A673 (cell line): ENCODE measurements around the gene SART3. TPM values are rescaled to one million over a fixed set of nuclear protein-coding genes. Genes with fewer than 3 reads are reported as not detected.

ENCODE experiments used
- BruUV-seq: library from RNA; stranded (reverse); fragments of 400-500 nt; replicated peaks from 2 replicates; lab custom pipeline; 2021; lab: Mats Ljungman, UMichigan
- CTCF ChIA-PET: fragments of 300-600 bp; sonication (Branson Sonifier 250); formaldehyde crosslinking; loops from one replicate; lab custom pipeline; 2022; ENCODE audit warnings: antibody characterized with exemption; lab: Charles Lee
- POLR2A ChIA-PET: fragments of 300-600 bp; sonication (Branson Sonifier 250); formaldehyde crosslinking; loops from one replicate; lab custom pipeline; 2022; ENCODE audit warnings: antibody characterized with exemption; ENCODE audit not compliant: low non-redundant PET; lab: Charles Lee
- DNase-seq: peaks from one replicate; pipeline ENCODE4 v3.0.0-alpha.2; 2015; ENCODE audit warnings: low spot score
- H3K27ac ChIP-seq: fragments of 200-600 bp; sonication (generic); 2 replicates; pipeline ENCODE4 v1.5.1; 2016; ENCODE audit warnings: mixed run types, low read depth, mild to moderate bottlenecking, mixed read lengths, antibody characterized with exemption, low read length; ENCODE audit not compliant: poor library complexity, severe bottlenecking
- H3K27me3 ChIP-seq: fragments of 200-600 bp; sonication (generic); replicated peaks from 2 replicates; pipeline ENCODE4 v1.6.1; 2017; ENCODE audit warnings: mixed run types, low read depth, mild to moderate bottlenecking, mixed read lengths, antibody characterized with exemption, low read length; ENCODE audit not compliant: insufficient read depth, poor library complexity
- H3K36me3 ChIP-seq: fragments of 200-600 bp; sonication (generic); 2 replicates; pipeline ENCODE4 v1.6.1; 2016; ENCODE audit warnings: mixed run types, mild to moderate bottlenecking, mixed read lengths, antibody characterized with exemption, low read length; ENCODE audit not compliant: insufficient read depth, poor library complexity, severe bottlenecking
- H3K4me1 ChIP-seq: fragments of 200-600 bp; sonication (generic); 2 replicates; pipeline ENCODE4 v1.6.1; 2017; ENCODE audit warnings: mixed run types, mild to moderate bottlenecking, mixed read lengths, antibody characterized with exemption, low read length; ENCODE audit not compliant: insufficient read depth, poor library complexity, severe bottlenecking
- H3K4me3 ChIP-seq: fragments of 200-600 bp; sonication (generic); 2 replicates; pipeline ENCODE4 v1.5.1; 2016; ENCODE audit warnings: low read depth, mixed run types, mild to moderate bottlenecking, mixed read lengths, low read length; ENCODE audit not compliant: poor library complexity, severe bottlenecking
- H3K9me3 ChIP-seq: fragments of 200-600 bp; sonication (generic); 2 replicates; pipeline ENCODE4 v1.6.1; 2016; ENCODE audit warnings: mixed run types, low read depth, mild to moderate bottlenecking, mixed read lengths, antibody characterized with exemption, low read length; ENCODE audit not compliant: poor library complexity, severe bottlenecking
- EZH2 ChIP-seq: fragments of 200-600 bp; sonication (generic); IDR thresholded peaks from 2 replicates; pipeline ENCODE4 v1.6.1; 2017; ENCODE audit warnings: borderline replicate concordance, low read depth, mild to moderate bottlenecking, mixed read lengths, antibody characterized with exemption, low read length; ENCODE audit not compliant: poor library complexity, severe bottlenecking
- intact Hi-C: fragments of 100-400 bp; cut with micrococcal nuclease; formaldehyde crosslinking; loops from one replicate; pipeline ENCODE4 v1.10.0; 2022; ENCODE audit not compliant: unreplicated experiment
- total RNA-seq: library from RNA; stranded (reverse); gene quantifications from 2 replicates; pipeline ENCODE4 v1.2.3, GENCODE V29; 2021
- TF ChIP-seq, protein P1 (sequence below): fragments of 300-800, 200-600 bp; sonication (generic); conservative IDR thresholded peaks from 2 replicates; pipeline ENCODE4 v1.5.1; 2017; ENCODE audit warnings: low read depth, mild to moderate bottlenecking, antibody characterized with exemption, low read length, moderate library complexity, mixed read lengths

SART3 gene
- total RNA-seq, 1 experiment from 2014 or later, result 99.3 TPM

DNA sequence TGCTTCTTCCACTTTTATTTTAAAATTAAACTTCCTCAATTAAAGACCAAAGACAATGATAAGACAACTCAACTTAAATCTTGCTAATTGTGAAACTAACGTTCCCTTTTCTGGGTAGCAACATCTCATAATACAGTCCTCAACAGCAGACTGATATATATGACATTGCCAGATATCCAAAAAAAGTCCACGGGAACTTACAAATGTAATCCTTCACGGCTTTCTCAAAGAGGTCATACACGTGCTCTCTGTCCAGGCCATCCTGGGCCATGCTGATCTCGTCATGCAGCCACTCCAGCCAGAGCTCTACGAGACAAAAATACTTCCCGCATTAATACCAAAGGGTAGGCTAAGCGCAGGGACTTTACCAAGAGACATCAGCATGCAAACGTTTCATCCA is 13.3 kb downstream of the SART3 start:
- CTCF ChIA-PET, result no interaction called here
- no peak overlapping the region for H3K27ac ChIP-seq
- H3K4me1 ChIP-seq, result no peaks in the 10 kb centered on the region
- TF ChIP-seq, protein P1, sequence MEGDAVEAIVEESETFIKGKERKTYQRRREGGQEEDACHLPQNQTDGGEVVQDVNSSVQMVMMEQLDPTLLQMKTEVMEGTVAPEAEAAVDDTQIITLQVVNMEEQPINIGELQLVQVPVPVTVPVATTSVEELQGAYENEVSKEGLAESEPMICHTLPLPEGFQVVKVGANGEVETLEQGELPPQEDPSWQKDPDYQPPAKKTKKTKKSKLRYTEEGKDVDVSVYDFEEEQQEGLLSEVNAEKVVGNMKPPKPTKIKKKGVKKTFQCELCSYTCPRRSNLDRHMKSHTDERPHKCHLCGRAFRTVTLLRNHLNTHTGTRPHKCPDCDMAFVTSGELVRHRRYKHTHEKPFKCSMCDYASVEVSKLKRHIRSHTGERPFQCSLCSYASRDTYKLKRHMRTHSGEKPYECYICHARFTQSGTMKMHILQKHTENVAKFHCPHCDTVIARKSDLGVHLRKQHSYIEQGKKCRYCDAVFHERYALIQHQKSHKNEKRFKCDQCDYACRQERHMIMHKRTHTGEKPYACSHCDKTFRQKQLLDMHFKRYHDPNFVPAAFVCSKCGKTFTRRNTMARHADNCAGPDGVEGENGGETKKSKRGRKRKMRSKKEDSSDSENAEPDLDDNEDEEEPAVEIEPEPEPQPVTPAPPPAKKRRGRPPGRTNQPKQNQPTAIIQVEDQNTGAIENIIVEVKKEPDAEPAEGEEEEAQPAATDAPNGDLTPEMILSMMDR, result no peak
- TF ChIP-seq EZH2, result no peak
- H3K4me3 ChIP-seq, result no peak overlapping the region
- H3K9me3 ChIP-seq, result no peaks in the 10 kb centered on the region
- H3K36me3 ChIP-seq, result peaks cover 63% of the 10 kb centered on the region
- BruUV-seq, result no TSS peak
- no peaks in the 10 kb centered on the region for H3K27me3 ChIP-seq
- POLR2A ChIA-PET, result no interaction called here
- no peak for DNase-seq
- intact Hi-C loops, result no loop called here

DNA sequence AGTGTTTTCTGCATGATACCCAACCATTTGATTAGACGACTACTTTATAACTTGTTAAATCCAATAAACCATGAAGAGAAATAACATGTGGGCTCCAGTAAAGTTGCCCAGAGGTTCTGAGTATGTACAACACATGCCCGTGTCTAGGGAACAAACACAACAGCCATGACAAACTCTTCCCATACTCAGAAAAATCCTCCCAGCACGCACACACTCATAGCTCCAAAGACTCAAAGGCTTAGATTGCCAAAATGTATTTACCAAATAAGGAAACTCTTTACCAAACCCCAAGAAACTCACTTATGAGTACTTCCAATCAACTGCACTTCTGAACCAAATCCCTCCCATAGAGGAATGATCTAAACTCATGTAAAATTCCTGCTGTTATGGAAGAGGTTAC is 17.3 kb downstream of the SART3 start:
- no peak overlapping the region for H3K4me3 ChIP-seq
- TF ChIP-seq, protein P1, result no peak
- TF ChIP-seq EZH2, result no peak
- ChIA-PET CTCF (no interaction called here), POLR2A (no interaction called here)
- H3K9me3 ChIP-seq, result no peaks in the 10 kb centered on the region
- H3K27ac ChIP-seq, result no peak overlapping the region
- BruUV-seq, result no TSS peak
- H3K36me3 ChIP-seq, result peaks cover 77% of the 10 kb centered on the region
- H3K4me1 ChIP-seq, result no peaks in the 10 kb centered on the region
- no peak for DNase-seq
- intact Hi-C loops, result no loop called here
- H3K27me3 ChIP-seq, result no peaks in the 10 kb centered on the region

DNA sequence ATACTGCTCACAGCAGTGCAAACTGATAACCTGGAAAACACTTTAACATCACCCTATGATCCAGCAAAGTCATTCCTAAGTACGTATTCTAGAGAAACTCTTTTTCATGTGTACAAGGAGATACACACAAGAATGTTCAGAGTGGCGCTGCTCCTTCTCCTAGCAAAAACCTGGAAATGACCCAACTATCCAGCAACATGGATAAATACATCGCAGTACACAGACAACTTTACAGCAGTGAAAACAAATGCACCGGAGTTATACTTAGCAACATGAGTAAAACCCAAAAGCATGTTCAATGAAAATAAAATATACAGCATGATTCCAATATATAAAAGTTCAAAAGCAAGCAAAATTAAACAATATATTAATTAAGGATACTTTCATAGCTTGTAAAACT is 18.7 kb downstream of the SART3 start:
- no TSS peak for BruUV-seq
- DNase-seq, result no peak
- TF ChIP-seq EZH2, result no peak
- TF ChIP-seq, protein P1, result no peak
- CTCF ChIA-PET, result no interaction called here
- Histone ChIP-seq H3K4me1 (no peaks in the 10 kb centered on the region), H3K9me3 (no peaks in the 10 kb centered on the region), H3K36me3 (peaks cover 77% of the 10 kb centered on the region), H3K27ac (no peak overlapping the region), H3K4me3 (no peak overlapping the region), H3K27me3 (no peaks in the 10 kb centered on the region)
- POLR2A ChIA-PET, result no interaction called here
- intact Hi-C loops, result no loop called here
